GM19043 (cell line): Measurements from ENCODE around the gene RAB40AL.

Experiments used
- ATAC-seq: cut with Tn5 transposase; IDR thresholded peaks from one replicate; pipeline ENCODE4 v1.9.1; 2021; ENCODE audit warnings: low read depth; ENCODE audit not compliant: unreplicated experiment

The RAB40AL gene

DNA sequence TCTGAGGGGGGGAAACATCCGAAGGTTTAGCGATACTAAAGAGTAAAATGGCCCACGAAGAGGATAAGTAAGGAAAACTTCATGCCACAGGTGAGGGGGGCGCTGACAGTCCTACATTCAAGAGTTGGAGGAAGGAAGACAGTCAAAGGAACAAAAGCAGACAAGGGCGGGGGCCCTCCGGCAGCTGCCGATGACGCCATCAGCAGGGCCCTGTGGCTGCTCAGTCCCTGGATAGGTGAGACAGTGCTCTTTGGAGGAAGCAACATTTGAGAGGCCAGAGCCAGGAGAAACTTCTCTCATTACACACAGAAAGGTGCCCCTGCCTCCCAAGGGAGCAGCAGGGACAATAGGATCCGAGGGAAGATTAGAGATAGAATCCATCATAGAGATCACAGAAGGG lies 41.5 kb downstream of the RAB40AL start:
- no peak for ATAC-seq

DNA sequence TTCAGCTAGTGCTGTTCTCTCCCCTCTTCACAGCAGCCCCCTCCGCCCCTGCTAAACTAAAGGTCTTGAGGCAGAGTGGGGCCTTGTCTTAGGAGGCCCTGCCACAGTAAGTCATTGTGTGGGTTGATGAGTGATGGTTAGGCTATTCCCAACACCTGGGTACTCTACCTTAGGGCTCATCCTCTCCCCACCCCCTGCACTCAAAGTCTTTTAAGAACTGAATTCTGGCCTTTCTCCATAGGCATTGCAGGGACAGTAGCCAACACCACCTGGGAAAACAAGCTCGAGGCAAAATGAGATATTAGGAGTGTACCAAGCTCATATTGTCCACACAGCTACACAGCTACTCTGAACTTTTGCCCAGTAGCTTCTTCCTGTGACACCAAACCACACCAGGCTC lies 42.5 kb downstream of the RAB40AL start:
- no peak for ATAC-seq

DNA sequence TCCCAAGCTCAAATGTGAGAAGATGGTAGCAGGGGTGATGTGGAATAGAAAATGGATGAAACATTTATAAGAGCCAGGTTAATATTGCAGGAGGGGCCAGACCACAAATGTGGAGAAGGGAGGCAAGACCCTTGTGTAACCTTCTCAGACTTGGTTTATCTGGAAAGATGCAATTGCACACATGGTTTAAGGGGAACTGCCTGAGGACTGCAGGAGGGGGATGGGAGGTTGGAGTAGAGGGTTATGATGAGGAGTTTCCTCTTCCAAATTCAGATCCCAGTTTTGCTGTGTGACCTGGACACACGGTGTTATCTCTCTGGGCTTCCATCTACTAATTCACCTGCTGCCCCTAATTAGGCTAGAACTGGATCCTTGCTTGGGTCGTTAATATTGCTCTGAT lies 46.1 kb downstream of the RAB40AL start:
- ATAC-seq, result no peak

DNA sequence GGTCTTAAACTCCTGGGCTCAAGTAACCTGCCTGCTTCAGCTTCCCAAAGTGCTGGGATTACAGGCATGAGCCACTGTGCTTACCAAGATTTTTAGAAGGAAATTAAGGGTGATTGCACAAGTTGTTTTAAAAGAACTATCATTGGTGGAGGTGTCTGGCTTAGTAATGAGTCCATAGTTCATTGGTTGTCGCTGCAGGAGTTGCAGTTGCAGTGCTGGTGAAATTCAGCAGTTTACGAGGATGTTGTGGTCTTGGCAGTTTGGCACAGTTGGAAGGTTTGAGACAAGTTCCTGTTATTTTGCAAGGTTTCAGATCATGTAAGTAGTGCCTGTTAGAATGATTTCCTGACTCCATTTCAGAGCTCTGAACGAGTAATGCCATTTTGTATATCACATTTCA lies 48.1 kb downstream of the RAB40AL start:
- ATAC-seq, result no peak
